Measurements from ENCODE around the gene PFDN2.

The PFDN2 gene

GRCh38 chr1:161090617-161091016 is 27.2 kb downstream of the PFDN2 start:
- TF ChIP-seq, protein P1, sequence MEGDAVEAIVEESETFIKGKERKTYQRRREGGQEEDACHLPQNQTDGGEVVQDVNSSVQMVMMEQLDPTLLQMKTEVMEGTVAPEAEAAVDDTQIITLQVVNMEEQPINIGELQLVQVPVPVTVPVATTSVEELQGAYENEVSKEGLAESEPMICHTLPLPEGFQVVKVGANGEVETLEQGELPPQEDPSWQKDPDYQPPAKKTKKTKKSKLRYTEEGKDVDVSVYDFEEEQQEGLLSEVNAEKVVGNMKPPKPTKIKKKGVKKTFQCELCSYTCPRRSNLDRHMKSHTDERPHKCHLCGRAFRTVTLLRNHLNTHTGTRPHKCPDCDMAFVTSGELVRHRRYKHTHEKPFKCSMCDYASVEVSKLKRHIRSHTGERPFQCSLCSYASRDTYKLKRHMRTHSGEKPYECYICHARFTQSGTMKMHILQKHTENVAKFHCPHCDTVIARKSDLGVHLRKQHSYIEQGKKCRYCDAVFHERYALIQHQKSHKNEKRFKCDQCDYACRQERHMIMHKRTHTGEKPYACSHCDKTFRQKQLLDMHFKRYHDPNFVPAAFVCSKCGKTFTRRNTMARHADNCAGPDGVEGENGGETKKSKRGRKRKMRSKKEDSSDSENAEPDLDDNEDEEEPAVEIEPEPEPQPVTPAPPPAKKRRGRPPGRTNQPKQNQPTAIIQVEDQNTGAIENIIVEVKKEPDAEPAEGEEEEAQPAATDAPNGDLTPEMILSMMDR (conservative IDR thresholded peaks at IDR 0.05; ENCODE audit: low read depth, low read length) = no peak; the same call in 1 of the 2 replicates
- H3K79me2 ChIP-seq (ENCODE audit: insufficient read depth, low read depth) = no peaks in the 10 kb centered on the region

GRCh38 chr1:161089938-161090337 is 27.9 kb downstream of the PFDN2 start:
- no peaks in the 10 kb centered on the region for H3K79me2 ChIP-seq (ENCODE audit: insufficient read depth, low read depth)
- TF ChIP-seq, protein P1 (conservative IDR thresholded peaks at IDR 0.05; ENCODE audit: low read depth, low read length) = no peak
- H3K4me2 ChIP-seq = no peak overlapping the region
- H3K27ac ChIP-seq = no peak overlapping the region
- no peak overlapping the region for H3K9ac ChIP-seq
- H3K4me1 ChIP-seq (ENCODE audit: low read depth, poor library complexity, severe bottlenecking) = no peaks in the 10 kb centered on the region
- no peak overlapping the region for H3K4me3 ChIP-seq (IDR thresholded peaks at IDR 0.05; ENCODE audit: insufficient read depth, low read depth, low read length)
- H3K36me3 ChIP-seq (ENCODE audit: insufficient read depth) = no peaks in the 10 kb centered on the region
- H2AFZ ChIP-seq (ENCODE audit: low read depth) = no peak overlapping the region
- no peaks in the 10 kb centered on the region for H3K27me3 ChIP-seq (ENCODE audit: insufficient read depth, low read depth)
- no peaks in the 10 kb centered on the region for H4K20me1 ChIP-seq (ENCODE audit: insufficient read depth)

More at GRCh38 chr1:161090617-161091016, 27.2 kb downstream of the PFDN2 start:
- H3K4me3 ChIP-seq (IDR thresholded peaks at IDR 0.05; ENCODE audit: insufficient read depth, low read depth, low read length) = no peak overlapping the region
- no peaks in the 10 kb centered on the region for H4K20me1 ChIP-seq (ENCODE audit: insufficient read depth)
- H2AFZ ChIP-seq (ENCODE audit: low read depth) = no peak overlapping the region
- H3K36me3 ChIP-seq (ENCODE audit: insufficient read depth) = no peaks in the 10 kb centered on the region
- no peak overlapping the region for H3K27ac ChIP-seq
- no peak overlapping the region for H3K9ac ChIP-seq
- H3K4me2 ChIP-seq = no peak overlapping the region
- H3K27me3 ChIP-seq (ENCODE audit: insufficient read depth, low read depth) = no peaks in the 10 kb centered on the region
- H3K4me1 ChIP-seq (ENCODE audit: low read depth, poor library complexity, severe bottlenecking) = no peaks in the 10 kb centered on the region

DNA sequence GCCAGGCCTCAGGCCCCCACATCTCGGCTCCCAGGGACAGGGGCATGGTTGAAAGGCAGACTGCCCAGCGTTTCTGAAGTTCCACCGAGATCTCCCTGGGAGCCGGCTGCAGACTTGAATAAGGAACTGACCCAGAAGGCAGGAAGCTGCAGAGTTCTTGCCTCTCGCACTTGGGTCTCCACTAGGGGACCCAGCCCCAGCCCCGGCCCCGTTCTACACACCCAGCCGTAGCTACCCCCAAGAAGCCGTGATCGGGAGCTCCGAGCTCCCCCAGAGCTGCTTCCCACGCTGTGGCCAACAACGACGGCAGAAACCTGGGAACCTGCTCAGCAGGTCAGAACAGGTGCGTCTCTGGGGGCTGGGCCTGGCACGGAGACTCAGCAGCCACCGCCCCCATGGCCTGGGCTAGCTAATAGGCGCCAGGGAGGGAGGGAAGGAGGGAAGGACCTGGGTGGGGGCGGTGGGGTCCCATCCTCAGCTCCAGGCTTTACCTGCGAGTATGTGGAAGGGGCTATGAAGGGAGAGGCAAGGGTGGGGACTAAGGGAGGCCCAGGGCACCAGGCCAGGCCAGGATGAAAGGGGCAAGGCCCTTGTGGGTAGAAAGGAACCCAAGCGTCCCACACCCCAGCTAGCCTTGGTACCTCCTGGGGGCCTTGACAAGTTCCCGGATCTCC is 28.4 kb downstream of the PFDN2 start, which contains the start of gene NECTIN4:
Gene NECTIN4 (minus strand): TSS at position 308 of the 674 bp plus-strand sequence. CDS start 262 bp downstream, at position 46.
- H3K36me3 ChIP-seq (ENCODE audit: insufficient read depth) = no peaks in the 10 kb centered on the region

GRCh38 chr1:161088587-161089110 is 29.2 kb downstream of the PFDN2 start:
- Histone ChIP-seq H4K20me1 (ENCODE audit: insufficient read depth) (no peaks in the 10 kb centered on the region), H3K79me2 (ENCODE audit: insufficient read depth, low read depth) (no peaks in the 10 kb centered on the region), H3K4me3 (IDR thresholded peaks at IDR 0.05; ENCODE audit: insufficient read depth, low read depth, low read length) (no peak overlapping the region), H3K4me2 (no peak overlapping the region), H2AFZ (ENCODE audit: low read depth) (no peak overlapping the region), H3K4me1 (ENCODE audit: low read depth, poor library complexity, severe bottlenecking) (peaks cover under 1% of the 10 kb centered on the region), H3K9ac (no peak overlapping the region), H3K27me3 (ENCODE audit: insufficient read depth, low read depth) (no peaks in the 10 kb centered on the region), H3K27ac (no peak overlapping the region), H3K36me3 (ENCODE audit: insufficient read depth) (no peaks in the 10 kb centered on the region)
- TF ChIP-seq, protein P1 (conservative IDR thresholded peaks at IDR 0.05; ENCODE audit: low read depth, low read length) = no peak

More for the DNA sequence above, 28.4 kb downstream of the PFDN2 start, which contains the start of gene NECTIN4:
- Histone ChIP-seq H3K4me1 (ENCODE audit: low read depth, poor library complexity, severe bottlenecking) (no peaks in the 10 kb centered on the region), H3K4me3 (IDR thresholded peaks at IDR 0.05; ENCODE audit: insufficient read depth, low read depth, low read length) (no peak within 1 kb of the TSS), H4K20me1 (ENCODE audit: insufficient read depth) (no peaks in the 10 kb centered on the region), H3K27ac (no peak within 1 kb of the TSS), H3K9ac (no peak within 1 kb of the TSS), H3K4me2 (no peak within 1 kb of the TSS), H2AFZ (ENCODE audit: low read depth) (no peak within 1 kb of the TSS), H3K27me3 (ENCODE audit: insufficient read depth, low read depth) (no peaks in the 10 kb centered on the region), H3K79me2 (ENCODE audit: insufficient read depth, low read depth) (no peaks in the 10 kb centered on the region)
- TF ChIP-seq, protein P1 (conservative IDR thresholded peaks at IDR 0.05; ENCODE audit: low read depth, low read length) = no peak

All from KMS-11 (cell line).